Cardiac fibroblast (primary cell): ENCODE results near the gene TRAP1.
A peak's percentile ranks its signal among the peaks of the same experiment; 100 is the strongest.

ENCODE experiments used
- DNase-seq, 2 donors: peaks; one replicate each; pipeline versions ENCODE4 v3.0.0 to v3.0.0-alpha.2; 2010; ENCODE audit warnings: low read depth in 2 of 2
- H3K4me3 ChIP-seq, 2 donors: replicated peaks in 1 of 2; 1 replicate in 1 of 2; 2 replicates in 1 of 2; pipeline ENCODE4 v1.5.1; 2011; ENCODE audit warnings: low read depth in 2 of 2, low read length in 2 of 2, mild to moderate bottlenecking in 2 of 2, moderate library complexity in 1 of 2
- CTCF ChIP-seq: IDR thresholded peaks from one replicate; pipeline ENCODE4 v1.5.1; 2011; ENCODE audit warnings: low read depth, mild to moderate bottlenecking, low read length, inconsistent platforms

TRAP1 gene

GRCh38 chr16:3638916-3639644 is 78.2 kb downstream of the TRAP1 start:
- no peak for TF ChIP-seq CTCF
- DNase-seq = no peak
- no peak overlapping the region for H3K4me3 ChIP-seq

- DNase-seq = peak; percentile 9 to 44
- TF ChIP-seq CTCF = no peak
- H3K4me3 ChIP-seq = no peak overlapping the region
These were observed 79.9 kb downstream of the TRAP1 start for GRCh38 chr16:3637371-3637923.

- TF ChIP-seq CTCF = no peak
- DNase-seq = peak; percentile 52 to 54
- no peak overlapping the region for H3K4me3 ChIP-seq
These were observed 91.2 kb downstream of the TRAP1 start for GRCh38 chr16:3625911-3626732.

GRCh38 chr16:3625331-3625730 is 92.0 kb downstream of the TRAP1 start:
- no peak for DNase-seq
- H3K4me3 ChIP-seq = no peak overlapping the region
- no peak for TF ChIP-seq CTCF

- no peak for DNase-seq
- H3K4me3 ChIP-seq = no peak overlapping the region
- no peak for TF ChIP-seq CTCF
These were observed 93.7 kb downstream of the TRAP1 start for GRCh38 chr16:3623642-3624041.

GRCh38 chr16:3618769-3619141 is 98.6 kb downstream of the TRAP1 start:
- TF ChIP-seq CTCF = no peak
- DNase-seq = no peak
- H3K4me3 ChIP-seq = no peak overlapping the region
